Breast epithelium (tissue), 4 donors: ENCODE measurements around the gene FYCO1. TPM values are rescaled to one million over a fixed set of nuclear protein-coding genes. Genes with fewer than 3 reads are reported as not detected.
A peak's percentile ranks its signal among the peaks of the same experiment; 100 is the strongest.

ENCODE experiments used
- DNase-seq, 2 donors: peaks; one replicate each; pipeline ENCODE4 v3.0.0-alpha.2; 2019; ENCODE audit warnings: low spot score in 2 of 2
- H3K27ac ChIP-seq, 2 donors: fragments of 200-600 bp; sonication (generic) in 1 of 2; one replicate each; pipeline ENCODE4 v1.5.1; 2016 to 2019; ENCODE audit warnings: mild to moderate bottlenecking in 1 of 2
- H3K27me3 ChIP-seq, 2 donors: fragments of 200-600 bp; sonication (generic) in 1 of 2; one replicate each; pipeline versions ENCODE4 v1.5.1 to v1.6.0; 2017 to 2019; ENCODE audit warnings: control low read depth in 1 of 2, mild to moderate bottlenecking in 1 of 2
- H3K36me3 ChIP-seq: fragments of 200-600 bp; one replicate; pipeline ENCODE4 v1.5.1; 2019
- H3K4me1 ChIP-seq, 2 donors: fragments of 200-600 bp; sonication (generic); one replicate each; pipeline ENCODE4 v1.5.1; 2016 to 2019; ENCODE audit warnings: control low read depth in 1 of 2
- H3K4me3 ChIP-seq, 3 donors: fragments of 200-600 bp; sonication (generic); 1 replicate in 2 of 3; 2 replicates in 1 of 3; pipeline ENCODE4 v1.5.1; 2016 to 2019; ENCODE audit warnings: mild to moderate bottlenecking in 3 of 3, moderate library complexity in 2 of 3
- H3K9me3 ChIP-seq, 2 donors: fragments of 200-600 bp; sonication (generic) in 1 of 2; one replicate each; pipeline ENCODE4 v1.5.1; 2016 to 2019; ENCODE audit warnings: control low read depth in 1 of 2
- POLR2A ChIP-seq: fragments of 450-650 bp; IDR thresholded peaks from one replicate; pipeline ENCODE4 v1.6.1; 2016; ENCODE audit warnings: antibody characterized with exemption, mild to moderate bottlenecking, moderate library complexity
- POLR2AphosphoS5 ChIP-seq, 3 donors: sonication (generic); formaldehyde crosslinking; IDR thresholded peaks; one replicate each; pipeline ENCODE4 v1.6.1; 2017; ENCODE audit warnings: antibody characterized with exemption in 3 of 3
- intact Hi-C: fragments of 100-400 bp; cut with DNase I; formaldehyde crosslinking; loops from one replicate; pipeline ENCODE4 v1.15.1; 2023; ENCODE audit warnings: low total_unique reads
- total RNA-seq, 3 donors: library from RNA; depleted of rRNA; stranded (reverse); fragments of >200 nt; gene quantifications; one replicate each; pipeline ENCODE4 v1.1.0, GENCODE V29; 2016
- TF ChIP-seq, protein P1 (sequence below), 3 donors: fragments of 450-650 bp; IDR thresholded peaks; one replicate each; pipeline ENCODE4 v1.5.1; 2016 to 2017; ENCODE audit warnings: antibody characterized with exemption in 3 of 3, mild to moderate bottlenecking in 3 of 3, moderate library complexity in 3 of 3

Gene FYCO1
- total RNA-seq, 3 donors from 2014 or later = 40.7 to 48.2 (median 44.6) TPM

GRCh38 chr3:45976191-45977091, 19.2 kb downstream of the FYCO1 start:
- Histone ChIP-seq H3K4me1 (no peaks in the 10 kb centered on the region), H3K4me3 (no peak overlapping the region), H3K27me3 (no peaks in the 10 kb centered on the region), H3K36me3 (no peaks in the 10 kb centered on the region), H3K27ac (peak overlapping the region; percentile 6 to 46), H3K9me3 (no peaks in the 10 kb centered on the region)
- DNase-seq = no peak
- intact Hi-C loops = no loop called here
- TF ChIP-seq POLR2A = no peak
- TF ChIP-seq POLR2AphosphoS5 (IDR thresholded peaks at IDR 0.05) = no peak
- TF ChIP-seq, protein P1, sequence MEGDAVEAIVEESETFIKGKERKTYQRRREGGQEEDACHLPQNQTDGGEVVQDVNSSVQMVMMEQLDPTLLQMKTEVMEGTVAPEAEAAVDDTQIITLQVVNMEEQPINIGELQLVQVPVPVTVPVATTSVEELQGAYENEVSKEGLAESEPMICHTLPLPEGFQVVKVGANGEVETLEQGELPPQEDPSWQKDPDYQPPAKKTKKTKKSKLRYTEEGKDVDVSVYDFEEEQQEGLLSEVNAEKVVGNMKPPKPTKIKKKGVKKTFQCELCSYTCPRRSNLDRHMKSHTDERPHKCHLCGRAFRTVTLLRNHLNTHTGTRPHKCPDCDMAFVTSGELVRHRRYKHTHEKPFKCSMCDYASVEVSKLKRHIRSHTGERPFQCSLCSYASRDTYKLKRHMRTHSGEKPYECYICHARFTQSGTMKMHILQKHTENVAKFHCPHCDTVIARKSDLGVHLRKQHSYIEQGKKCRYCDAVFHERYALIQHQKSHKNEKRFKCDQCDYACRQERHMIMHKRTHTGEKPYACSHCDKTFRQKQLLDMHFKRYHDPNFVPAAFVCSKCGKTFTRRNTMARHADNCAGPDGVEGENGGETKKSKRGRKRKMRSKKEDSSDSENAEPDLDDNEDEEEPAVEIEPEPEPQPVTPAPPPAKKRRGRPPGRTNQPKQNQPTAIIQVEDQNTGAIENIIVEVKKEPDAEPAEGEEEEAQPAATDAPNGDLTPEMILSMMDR (IDR thresholded peaks at IDR 0.05) = no peak

DNA sequence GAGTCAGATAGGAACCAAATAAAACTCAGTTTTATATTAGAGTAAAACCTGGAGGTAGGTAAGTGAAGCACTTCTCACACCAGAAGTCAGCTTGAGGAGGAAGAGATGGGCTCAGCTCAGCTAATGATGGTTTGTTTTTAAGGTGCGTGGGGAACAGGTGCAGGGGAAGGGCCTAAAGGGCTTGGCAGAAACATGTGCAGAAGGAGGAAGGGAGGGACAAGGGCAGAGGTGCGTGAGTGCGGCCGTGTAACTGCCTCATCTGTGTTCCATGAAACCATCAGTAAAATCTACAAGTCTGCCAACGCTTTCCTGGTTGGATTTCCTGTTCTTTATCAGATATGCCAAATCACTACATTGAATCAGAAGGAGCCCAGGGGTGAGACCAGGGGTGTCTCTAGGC, 19.9 kb downstream of the FYCO1 start:
- Histone ChIP-seq H3K27me3 (no peaks in the 10 kb centered on the region), H3K4me1 (no peaks in the 10 kb centered on the region), H3K4me3 (no peak overlapping the region), H3K36me3 (no peaks in the 10 kb centered on the region), H3K27ac (peak overlapping the region; percentile 6 to 10), H3K9me3 (no peaks in the 10 kb centered on the region)
- intact Hi-C loops = no loop called here
- no peak for TF ChIP-seq POLR2A
- no peak for TF ChIP-seq POLR2AphosphoS5 (IDR thresholded peaks at IDR 0.05)
- TF ChIP-seq, protein P1 (IDR thresholded peaks at IDR 0.05) = no peak
- DNase-seq = no peak

- H3K36me3 ChIP-seq = no peaks in the 10 kb centered on the region
- intact Hi-C loops = no loop called here
- H3K27ac ChIP-seq = peak overlapping the region in 1 of 2 donors; percentile 5
- H3K9me3 ChIP-seq = no peaks in the 10 kb centered on the region
- no peaks in the 10 kb centered on the region for H3K4me1 ChIP-seq
- TF ChIP-seq POLR2A = no peak
- no peak for TF ChIP-seq POLR2AphosphoS5 (IDR thresholded peaks at IDR 0.05)
- TF ChIP-seq, protein P1 (IDR thresholded peaks at IDR 0.05) = no peak
- DNase-seq = no peak
- H3K27me3 ChIP-seq = no peaks in the 10 kb centered on the region
- H3K4me3 ChIP-seq = no peak overlapping the region
These were observed 20.9 kb downstream of the FYCO1 start for GRCh38 chr3:45974686-45975085.

- intact Hi-C loops = no loop called here
- H3K27me3 ChIP-seq = no peaks in the 10 kb centered on the region
- H3K9me3 ChIP-seq = no peaks in the 10 kb centered on the region
- no peak overlapping the region for H3K4me3 ChIP-seq
- H3K36me3 ChIP-seq = no peaks in the 10 kb centered on the region
- no peak for DNase-seq
- no peak overlapping the region for H3K27ac ChIP-seq
- TF ChIP-seq, protein P1 (IDR thresholded peaks at IDR 0.05) = no peak
- TF ChIP-seq POLR2A (no peak), POLR2AphosphoS5 (IDR thresholded peaks at IDR 0.05) (no peak)
- H3K4me1 ChIP-seq = no peaks in the 10 kb centered on the region
These were observed 22.9 kb downstream of the FYCO1 start for GRCh38 chr3:45972534-45973402.
